Measurements from ENCODE around the gene TTC28. TPM values are rescaled to one million over a fixed set of nuclear protein-coding genes. Genes with fewer than 3 reads are reported as not detected.

TTC28 gene
- total RNA-seq, 4 donors from 2014 or later, result 49.8 to 99.7 (median 79.7) TPM

GRCh38 chr22:28043266-28043665 is 636.4 kb downstream of the TTC28 start:
- intact Hi-C loops (cut with DNase I), result loop anchor here (10.0 kb wide), 1 partner anchor 1002 kb away; no protein-coding TSS in a partner anchor
- WGBS, 2 donors, result 86 to 89% methylated on average over 2 of the region's 2 CpGs
- no peaks in the 10 kb centered on the region for H3K27me3 ChIP-seq

GRCh38 chr22:28034760-28035401 is 644.8 kb downstream of the TTC28 start:
- DNase-seq, result peak; percentile 73 to 78
- intact Hi-C loops (cut with DNase I), result no loop called here
- H3K4me1 ChIP-seq, result peaks cover 18 to 30% of the 10 kb centered on the region in 2 donors
- H3K27ac ChIP-seq, result peak overlapping the region; percentile 2 to 69 (median 50)
- WGBS, 2 donors, result 21 to 22% methylated on average over 7 of the region's 7 CpGs
- H3K9me3 ChIP-seq, result no peaks in the 10 kb centered on the region
- no peaks in the 10 kb centered on the region for H3K27me3 ChIP-seq
- TF ChIP-seq POLR2A (IDR thresholded peaks at IDR 0.05) (no peak), CTCF (IDR thresholded peaks at IDR 0.05) (no peak)
- no peak overlapping the region for H3K4me3 ChIP-seq (replicated peaks in 1 of 3)
- H3K36me3 ChIP-seq, result no peaks in the 10 kb centered on the region

More at GRCh38 chr22:28043266-28043665, 636.4 kb downstream of the TTC28 start:
- Histone ChIP-seq H3K4me1 (peaks cover 5 to 6% of the 10 kb centered on the region in 2 donors), H3K27ac (no peak overlapping the region), H3K36me3 (no peaks in the 10 kb centered on the region), H3K9me3 (no peaks in the 10 kb centered on the region), H3K4me3 (replicated peaks in 1 of 3) (no peak overlapping the region)
- no peak for TF ChIP-seq POLR2A (IDR thresholded peaks at IDR 0.05)
- no peak for TF ChIP-seq CTCF (IDR thresholded peaks at IDR 0.05)
- DNase-seq, result no peak

- no peak for DNase-seq
- H3K4me1 ChIP-seq, result peaks cover 25 to 36% of the 10 kb centered on the region in 2 donors
- intact Hi-C loops (cut with DNase I), result no loop called here
- no peak overlapping the region for H3K4me3 ChIP-seq (replicated peaks in 1 of 3)
- no peaks in the 10 kb centered on the region for H3K27me3 ChIP-seq
- WGBS, 2 donors, result 86 to 88% methylated on average over 9 of the region's 9 CpGs
- TF ChIP-seq CTCF (IDR thresholded peaks at IDR 0.05), result no peak
- TF ChIP-seq POLR2A (IDR thresholded peaks at IDR 0.05), result no peak
- H3K36me3 ChIP-seq, result no peaks in the 10 kb centered on the region
- peak overlapping the region; percentile 11 to 69 (median 50) for H3K27ac ChIP-seq
- no peaks in the 10 kb centered on the region for H3K9me3 ChIP-seq
These were observed 645.4 kb downstream of the TTC28 start for GRCh38 chr22:28034145-28034759.

GRCh38 chr22:28032861-28033260 is 646.8 kb downstream of the TTC28 start:
- intact Hi-C loops (cut with DNase I), result no loop called here
- 77 to 92% methylated on average over 3 of the region's 3 CpGs for WGBS, 2 donors
- Histone ChIP-seq H3K4me3 (replicated peaks in 1 of 3) (no peak overlapping the region), H3K27ac (no peak overlapping the region), H3K27me3 (no peaks in the 10 kb centered on the region), H3K9me3 (no peaks in the 10 kb centered on the region), H3K4me1 (peaks cover 39 to 50% of the 10 kb centered on the region in 2 donors), H3K36me3 (no peaks in the 10 kb centered on the region)
- no peak for TF ChIP-seq CTCF (IDR thresholded peaks at IDR 0.05)
- TF ChIP-seq POLR2A (IDR thresholded peaks at IDR 0.05), result no peak
- DNase-seq, result no peak

- Histone ChIP-seq H3K4me1 (peaks cover 49 to 64% of the 10 kb centered on the region in 2 donors), H3K27me3 (no peaks in the 10 kb centered on the region), H3K36me3 (no peaks in the 10 kb centered on the region), H3K4me3 (replicated peaks in 1 of 3) (no peak overlapping the region), H3K9me3 (no peaks in the 10 kb centered on the region), H3K27ac (peak overlapping the region in 1 of 3 donors; percentile 64)
- no peak for DNase-seq
- TF ChIP-seq CTCF (IDR thresholded peaks at IDR 0.05) (no peak), POLR2A (IDR thresholded peaks at IDR 0.05) (no peak)
- intact Hi-C loops (cut with DNase I), result no loop called here
- 95 to 97% methylated on average over 6 of the region's 6 CpGs for WGBS, 2 donors
These were observed 648.2 kb downstream of the TTC28 start for GRCh38 chr22:28031383-28031922.

Data from thyroid gland (tissue), 4 donors.